NT2/D1 (cell line): ENCODE data around the gene LAPTM4A.
A peak's percentile ranks its signal among the peaks of the same experiment; 100 is the strongest.
"Not testable (repeated sequence)": the region's sequence is repeated elsewhere in the genome, so short reads cannot be mapped to it uniquely, and the experiment has no call there.

Experiments
- DNase-seq: peaks from one replicate; pipeline ENCODE4 v3.0.0-alpha.2; 2011; ENCODE audit warnings: low read depth, low spot score
- H3K27me3 ChIP-seq: 2 replicates; pipeline ENCODE4 v1.6.0; 2011; ENCODE audit warnings: mild to moderate bottlenecking; ENCODE audit not compliant: insufficient read length, insufficient read depth
- H3K36me3 ChIP-seq: 2 replicates; pipeline ENCODE4 v1.6.1; 2011; ENCODE audit warnings: mild to moderate bottlenecking, low read length, mixed read lengths; ENCODE audit not compliant: insufficient read depth, insufficient read length
- H3K4me1 ChIP-seq: 2 replicates; pipeline ENCODE4 v1.5.1; 2011; ENCODE audit not compliant: insufficient read depth, insufficient read length
- H3K4me3 ChIP-seq: 2 replicates; pipeline ENCODE4 v1.5.1; 2011; ENCODE audit warnings: low read depth; ENCODE audit not compliant: insufficient read length
- H3K9ac ChIP-seq: 2 replicates; pipeline ENCODE4 v1.6.0; 2011; ENCODE audit warnings: low read depth; ENCODE audit not compliant: insufficient read length
- H3K9me3 ChIP-seq: 2 replicates; pipeline ENCODE4 v1.5.1; 2011; ENCODE audit warnings: mild to moderate bottlenecking, low read length; ENCODE audit not compliant: insufficient read depth
- SUZ12 ChIP-seq: IDR thresholded peaks from 2 replicates; pipeline ENCODE4 v1.6.1; 2011; ENCODE audit not compliant: insufficient read length, insufficient read depth; ENCODE audit errors: extremely low read depth
- YY1 ChIP-seq: IDR thresholded peaks from 2 replicates; pipeline ENCODE4 v1.6.1; 2011; ENCODE audit not compliant: insufficient read length, insufficient read depth
- ZNF274 ChIP-seq: IDR thresholded peaks from 2 replicates; pipeline ENCODE4 v1.6.1; 2011; ENCODE audit warnings: mild to moderate bottlenecking, low read depth, low read length

The LAPTM4A gene

GRCh38 chr2:20081841-20082240 lies 30.4 kb upstream of the LAPTM4A start:
- no peaks in the 10 kb centered on the region for H3K36me3 ChIP-seq
- peaks cover 2% of the 10 kb centered on the region for H3K4me1 ChIP-seq
- TF ChIP-seq SUZ12 (no peak), ZNF274 (no peak), YY1 (no peak)
- H3K4me3 ChIP-seq, result no peak overlapping the region
- no peaks in the 10 kb centered on the region for H3K27me3 ChIP-seq
- H3K9me3 ChIP-seq, result peaks cover 6% of the 10 kb centered on the region; the same call in 1 of the 2 replicates
- no peak overlapping the region for H3K9ac ChIP-seq
- no peak for DNase-seq

- no peak overlapping the region for H3K9ac ChIP-seq
- peak; percentile 61 for DNase-seq
- no peak for TF ChIP-seq ZNF274
- TF ChIP-seq SUZ12, result no peak
- TF ChIP-seq YY1, result no peak
- no peaks in the 10 kb centered on the region for H3K36me3 ChIP-seq
- 0 out of 2 replicates have a peak, but pooled peaks cover 6% of the 10 kb centered on the region for H3K9me3 ChIP-seq
- H3K4me1 ChIP-seq, result peaks cover 2% of the 10 kb centered on the region
- H3K27me3 ChIP-seq, result no peaks in the 10 kb centered on the region
- H3K4me3 ChIP-seq, result no peak overlapping the region
These were observed 29.5 kb upstream of the LAPTM4A start for GRCh38 chr2:20080839-20081415.

- no peaks in the 10 kb centered on the region for H3K36me3 ChIP-seq
- no peak for DNase-seq
- peaks cover 2% of the 10 kb centered on the region for H3K4me1 ChIP-seq
- H3K4me3 ChIP-seq, result no peak overlapping the region
- 0 out of 2 replicates have a peak, but pooled peaks cover 6% of the 10 kb centered on the region for H3K9me3 ChIP-seq
- TF ChIP-seq YY1 (no peak), SUZ12 (no peak), ZNF274 (no peak)
- H3K9ac ChIP-seq, result no peak overlapping the region
- no peaks in the 10 kb centered on the region for H3K27me3 ChIP-seq
These were observed 29.0 kb upstream of the LAPTM4A start for GRCh38 chr2:20080428-20080827.

- 0 out of 2 replicates have a peak, but pooled peaks cover 6% of the 10 kb centered on the region for H3K9me3 ChIP-seq
- no peak overlapping the region for H3K4me3 ChIP-seq
- no peak overlapping the region for H3K9ac ChIP-seq
- no peaks in the 10 kb centered on the region for H3K27me3 ChIP-seq
- no peak for DNase-seq
- H3K4me1 ChIP-seq, result peaks cover 2% of the 10 kb centered on the region
- no peak for TF ChIP-seq ZNF274
- no peak for TF ChIP-seq YY1
- no peak for TF ChIP-seq SUZ12
- H3K36me3 ChIP-seq, result no peaks in the 10 kb centered on the region
These were observed 28.2 kb upstream of the LAPTM4A start for GRCh38 chr2:20079546-20080115.

- Histone ChIP-seq H3K9me3 (0 out of 2 replicates have a peak, but pooled peaks cover 6% of the 10 kb centered on the region), H3K36me3 (no peaks in the 10 kb centered on the region), H3K4me1 (peaks cover 2% of the 10 kb centered on the region), H3K27me3 (no peaks in the 10 kb centered on the region), H3K4me3 (no peak overlapping the region), H3K9ac (no peak overlapping the region)
- no peak for DNase-seq
- TF ChIP-seq YY1 (no peak), SUZ12 (no peak), ZNF274 (no peak)
These were observed 26.0 kb upstream of the LAPTM4A start for GRCh38 chr2:20077411-20077940.

- no peak overlapping the region for H3K9ac ChIP-seq
- TF ChIP-seq SUZ12, result no peak
- no peak for TF ChIP-seq YY1
- TF ChIP-seq ZNF274, result no peak
- DNase-seq, result no peak
- H3K4me3 ChIP-seq, result no peak overlapping the region
- H3K9me3 ChIP-seq, result 0 out of 2 replicates have a peak, but pooled peaks cover 6% of the 10 kb centered on the region
- H3K36me3 ChIP-seq, result no peaks in the 10 kb centered on the region
- H3K4me1 ChIP-seq, result peaks cover 2% of the 10 kb centered on the region
- H3K27me3 ChIP-seq, result no peaks in the 10 kb centered on the region
These were observed 25.3 kb upstream of the LAPTM4A start for GRCh38 chr2:20076757-20077156.

GRCh38 chr2:20074901-20075300 lies 23.5 kb upstream of the LAPTM4A start:
- Histone ChIP-seq H3K9ac (no peak overlapping the region), H3K9me3 (0 out of 2 replicates have a peak, but pooled peaks cover 6% of the 10 kb centered on the region), H3K4me3 (no peak overlapping the region), H3K36me3 (no peaks in the 10 kb centered on the region), H3K27me3 (no peaks in the 10 kb centered on the region), H3K4me1 (peaks cover 4% of the 10 kb centered on the region)
- no peak for DNase-seq
- TF ChIP-seq SUZ12 (no peak), ZNF274 (no peak), YY1 (no peak)

GRCh38 chr2:20074046-20074648 lies 22.7 kb upstream of the LAPTM4A start:
- not testable (repeated sequence) for H3K9ac ChIP-seq, H3K27me3 ChIP-seq, DNase-seq, H3K4me3 ChIP-seq, H3K9me3 ChIP-seq, H3K36me3 ChIP-seq, H3K4me1 ChIP-seq
